ENCODE results near the gene NOTCH2NLA.
A peak's percentile ranks its signal among the peaks of the same experiment; 100 is the strongest.
"Not testable (repeated sequence)": the region's sequence is repeated elsewhere in the genome, so short reads cannot be mapped to it uniquely, and the experiment has no call there.

Gene NOTCH2NLA

GRCh38 chr1:146228710-146229477, at the start of gene NOTCH2NLA:
Gene NOTCH2NLA (minus strand): TSS chr1:146229021. CDS start chr1:146189337, 39,684 bp downstream.
- not testable (repeated sequence) for H3K27me3 ChIP-seq (ENCODE audit: control insufficient read depth, insufficient read depth, low read length); H3K27ac ChIP-seq (ENCODE audit: low read depth, low read length); H3K4me1 ChIP-seq (ENCODE audit: control insufficient read depth, insufficient read depth, low read length); H3K36me3 ChIP-seq (ENCODE audit: control insufficient read depth, insufficient read depth, low read length); H3K9ac ChIP-seq (ENCODE audit: low read length)
- peak within 1 kb of the TSS; percentile 54 for H3K4me3 ChIP-seq (ENCODE audit: low read length)

- not testable (repeated sequence) for H3K4me3 ChIP-seq (ENCODE audit: low read length); H3K27me3 ChIP-seq (ENCODE audit: control insufficient read depth, insufficient read depth, low read length); H3K4me1 ChIP-seq (ENCODE audit: control insufficient read depth, insufficient read depth, low read length); H3K9ac ChIP-seq (ENCODE audit: low read length); H3K36me3 ChIP-seq (ENCODE audit: control insufficient read depth, insufficient read depth, low read length); H3K27ac ChIP-seq (ENCODE audit: low read depth, low read length)
Observed at GRCh38 chr1:146278346-146278745, 49.5 kb upstream of the NOTCH2NLA start.

- H3K9ac ChIP-seq (ENCODE audit: low read length); H3K27me3 ChIP-seq (ENCODE audit: control insufficient read depth, insufficient read depth, low read length); H3K27ac ChIP-seq (ENCODE audit: low read depth, low read length); H3K4me3 ChIP-seq (ENCODE audit: low read length); H3K4me1 ChIP-seq (ENCODE audit: control insufficient read depth, insufficient read depth, low read length); H3K36me3 ChIP-seq (ENCODE audit: control insufficient read depth, insufficient read depth, low read length): not testable (repeated sequence)
Observed at GRCh38 chr1:146277087-146277486, 48.3 kb upstream of the NOTCH2NLA start.

GRCh38 chr1:146274083-146274482, 45.3 kb upstream of the NOTCH2NLA start:
- H3K36me3 ChIP-seq (ENCODE audit: control insufficient read depth, insufficient read depth, low read length); H3K4me3 ChIP-seq (ENCODE audit: low read length): not testable (repeated sequence)

GRCh38 chr1:146273194-146273593, 44.4 kb upstream of the NOTCH2NLA start:
- not testable (repeated sequence) for H3K36me3 ChIP-seq (ENCODE audit: control insufficient read depth, insufficient read depth, low read length); H3K4me3 ChIP-seq (ENCODE audit: low read length); H3K9ac ChIP-seq (ENCODE audit: low read length)

More at GRCh38 chr1:146274083-146274482, 45.3 kb upstream of the NOTCH2NLA start:
- not testable (repeated sequence) for H3K4me1 ChIP-seq (ENCODE audit: control insufficient read depth, insufficient read depth, low read length); H3K9ac ChIP-seq (ENCODE audit: low read length); H3K27ac ChIP-seq (ENCODE audit: low read depth, low read length); H3K27me3 ChIP-seq (ENCODE audit: control insufficient read depth, insufficient read depth, low read length)

GRCh38 chr1:146272734-146273133, 43.9 kb upstream of the NOTCH2NLA start:
- H3K36me3 ChIP-seq (ENCODE audit: control insufficient read depth, insufficient read depth, low read length); H3K27me3 ChIP-seq (ENCODE audit: control insufficient read depth, insufficient read depth, low read length); H3K27ac ChIP-seq (ENCODE audit: low read depth, low read length); H3K4me3 ChIP-seq (ENCODE audit: low read length); H3K4me1 ChIP-seq (ENCODE audit: control insufficient read depth, insufficient read depth, low read length); H3K9ac ChIP-seq (ENCODE audit: low read length): not testable (repeated sequence)

More at GRCh38 chr1:146273194-146273593, 44.4 kb upstream of the NOTCH2NLA start:
- H3K27ac ChIP-seq (ENCODE audit: low read depth, low read length); H3K27me3 ChIP-seq (ENCODE audit: control insufficient read depth, insufficient read depth, low read length); H3K4me1 ChIP-seq (ENCODE audit: control insufficient read depth, insufficient read depth, low read length): not testable (repeated sequence)

- H3K27me3 ChIP-seq (ENCODE audit: control insufficient read depth, insufficient read depth, low read length); H3K27ac ChIP-seq (ENCODE audit: low read depth, low read length); H3K4me3 ChIP-seq (ENCODE audit: low read length); H3K9ac ChIP-seq (ENCODE audit: low read length); H3K4me1 ChIP-seq (ENCODE audit: control insufficient read depth, insufficient read depth, low read length); H3K36me3 ChIP-seq (ENCODE audit: control insufficient read depth, insufficient read depth, low read length): not testable (repeated sequence)
Observed at GRCh38 chr1:146271977-146272376, 43.2 kb upstream of the NOTCH2NLA start.

- H3K4me1 ChIP-seq (ENCODE audit: control insufficient read depth, insufficient read depth, low read length); H3K27ac ChIP-seq (ENCODE audit: low read depth, low read length); H3K9ac ChIP-seq (ENCODE audit: low read length); H3K4me3 ChIP-seq (ENCODE audit: low read length); H3K36me3 ChIP-seq (ENCODE audit: control insufficient read depth, insufficient read depth, low read length); H3K27me3 ChIP-seq (ENCODE audit: control insufficient read depth, insufficient read depth, low read length): not testable (repeated sequence)
Observed at GRCh38 chr1:146270129-146270528, 41.3 kb upstream of the NOTCH2NLA start.

GRCh38 chr1:146266179-146266748, 37.4 kb upstream of the NOTCH2NLA start:
- not testable (repeated sequence) for H3K27me3 ChIP-seq (ENCODE audit: control insufficient read depth, insufficient read depth, low read length); H3K4me1 ChIP-seq (ENCODE audit: control insufficient read depth, insufficient read depth, low read length); H3K36me3 ChIP-seq (ENCODE audit: control insufficient read depth, insufficient read depth, low read length); H3K4me3 ChIP-seq (ENCODE audit: low read length); H3K9ac ChIP-seq (ENCODE audit: low read length); H3K27ac ChIP-seq (ENCODE audit: low read depth, low read length)

- H3K36me3 ChIP-seq (ENCODE audit: control insufficient read depth, insufficient read depth, low read length); H3K27me3 ChIP-seq (ENCODE audit: control insufficient read depth, insufficient read depth, low read length); H3K4me1 ChIP-seq (ENCODE audit: control insufficient read depth, insufficient read depth, low read length); H3K9ac ChIP-seq (ENCODE audit: low read length); H3K27ac ChIP-seq (ENCODE audit: low read depth, low read length); H3K4me3 ChIP-seq (ENCODE audit: low read length): not testable (repeated sequence)
Observed at GRCh38 chr1:146264761-146265160, 35.9 kb upstream of the NOTCH2NLA start.

GRCh38 chr1:146260006-146260730, 31.3 kb upstream of the NOTCH2NLA start:
- not testable (repeated sequence) for H3K4me1 ChIP-seq (ENCODE audit: control insufficient read depth, insufficient read depth, low read length); H3K27ac ChIP-seq (ENCODE audit: low read depth, low read length)

GRCh38 chr1:146257992-146258552, 29.3 kb upstream of the NOTCH2NLA start:
- not testable (repeated sequence) for H3K4me3 ChIP-seq (ENCODE audit: low read length); H3K27ac ChIP-seq (ENCODE audit: low read depth, low read length); H3K27me3 ChIP-seq (ENCODE audit: control insufficient read depth, insufficient read depth, low read length); H3K36me3 ChIP-seq (ENCODE audit: control insufficient read depth, insufficient read depth, low read length); H3K4me1 ChIP-seq (ENCODE audit: control insufficient read depth, insufficient read depth, low read length); H3K9ac ChIP-seq (ENCODE audit: low read length)

More at GRCh38 chr1:146260006-146260730, 31.3 kb upstream of the NOTCH2NLA start:
- not testable (repeated sequence) for H3K27me3 ChIP-seq (ENCODE audit: control insufficient read depth, insufficient read depth, low read length); H3K4me3 ChIP-seq (ENCODE audit: low read length); H3K36me3 ChIP-seq (ENCODE audit: control insufficient read depth, insufficient read depth, low read length); H3K9ac ChIP-seq (ENCODE audit: low read length)

All from rectal smooth muscle tissue (tissue), 1 donor.